ENCODE data around the gene SHROOM4. TPM values are rescaled to one million over a fixed set of nuclear protein-coding genes. Genes with fewer than 3 reads are reported as not detected.
A peak's percentile ranks its signal among the peaks of the same experiment; 100 is the strongest.

Gene SHROOM4
- total and polyA plus RNA-seq, 8 donors: 23.0 to 39.1 (median 34.4) TPM

- Histone ChIP-seq H3K9me3 (no peaks in the 10 kb centered on the region), H3K27me3 (no peaks in the 10 kb centered on the region), H3K27ac (no peak overlapping the region), H3K4me3 (no peak overlapping the region), H3K36me3 (no peaks in the 10 kb centered on the region), H3K4me1 (no peaks in the 10 kb centered on the region)
- intact Hi-C loops (cut with DNase I): no loop called here
- TF ChIP-seq CTCF (IDR thresholded peaks at IDR 0.05): no peak
- ATAC-seq: no peak
- DNase-seq: no peak
Observed at GRCh38 chrX:50677789-50678188, 136.2 kb downstream of the SHROOM4 start.

GRCh38 chrX:50671661-50672060, 142.3 kb downstream of the SHROOM4 start:
- Histone ChIP-seq H3K36me3 (no peaks in the 10 kb centered on the region), H3K27me3 (no peaks in the 10 kb centered on the region), H3K4me3 (no peak overlapping the region), H3K4me1 (no peaks in the 10 kb centered on the region), H3K27ac (no peak overlapping the region), H3K9me3 (no peaks in the 10 kb centered on the region)
- DNase-seq (peak in 1 of 4 donors; percentile 16), ATAC-seq (no peak)
- no peak for TF ChIP-seq CTCF (IDR thresholded peaks at IDR 0.05)
- intact Hi-C loops (cut with DNase I): no loop called here

GRCh38 chrX:50668860-50669259, 145.1 kb downstream of the SHROOM4 start:
- H3K27ac ChIP-seq: no peak overlapping the region
- H3K9me3 ChIP-seq: no peaks in the 10 kb centered on the region
- H3K4me1 ChIP-seq: no peaks in the 10 kb centered on the region
- intact Hi-C loops (cut with DNase I): no loop called here
- no peak overlapping the region for H3K4me3 ChIP-seq
- TF ChIP-seq CTCF (IDR thresholded peaks at IDR 0.05): no peak
- DNase-seq: no peak
- ATAC-seq: no peak
- H3K36me3 ChIP-seq: no peaks in the 10 kb centered on the region
- no peaks in the 10 kb centered on the region for H3K27me3 ChIP-seq

GRCh38 chrX:50648156-50648555, 165.8 kb downstream of the SHROOM4 start:
- peak; percentile 46 for ATAC-seq
- intact Hi-C loops (cut with DNase I): no loop called here
- Histone ChIP-seq H3K4me3 (no peak overlapping the region), H3K9me3 (no peaks in the 10 kb centered on the region), H3K4me1 (no peaks in the 10 kb centered on the region), H3K27me3 (no peaks in the 10 kb centered on the region), H3K36me3 (no peaks in the 10 kb centered on the region), H3K27ac (no peak overlapping the region)
- no peak for DNase-seq
- TF ChIP-seq CTCF (IDR thresholded peaks at IDR 0.05): no peak

- Histone ChIP-seq H3K27me3 (no peaks in the 10 kb centered on the region), H3K36me3 (no peaks in the 10 kb centered on the region), H3K4me1 (no peaks in the 10 kb centered on the region), H3K27ac (no peak overlapping the region), H3K9me3 (no peaks in the 10 kb centered on the region), H3K4me3 (no peak overlapping the region)
- intact Hi-C loops (cut with DNase I): no loop called here
- ATAC-seq (no peak), DNase-seq (no peak)
- no peak for TF ChIP-seq CTCF (IDR thresholded peaks at IDR 0.05)
Observed at GRCh38 chrX:50644496-50644895, 169.5 kb downstream of the SHROOM4 start.
